ENCODE measurements around the gene BIN2.

The BIN2 gene

GRCh38 chr12:51253276-51253675 lies 70.7 kb downstream of the BIN2 start:
- DNase-seq, result no peak

- peak; percentile 38 for DNase-seq
These were observed 76.3 kb downstream of the BIN2 start for GRCh38 chr12:51247523-51248206.

DNA sequence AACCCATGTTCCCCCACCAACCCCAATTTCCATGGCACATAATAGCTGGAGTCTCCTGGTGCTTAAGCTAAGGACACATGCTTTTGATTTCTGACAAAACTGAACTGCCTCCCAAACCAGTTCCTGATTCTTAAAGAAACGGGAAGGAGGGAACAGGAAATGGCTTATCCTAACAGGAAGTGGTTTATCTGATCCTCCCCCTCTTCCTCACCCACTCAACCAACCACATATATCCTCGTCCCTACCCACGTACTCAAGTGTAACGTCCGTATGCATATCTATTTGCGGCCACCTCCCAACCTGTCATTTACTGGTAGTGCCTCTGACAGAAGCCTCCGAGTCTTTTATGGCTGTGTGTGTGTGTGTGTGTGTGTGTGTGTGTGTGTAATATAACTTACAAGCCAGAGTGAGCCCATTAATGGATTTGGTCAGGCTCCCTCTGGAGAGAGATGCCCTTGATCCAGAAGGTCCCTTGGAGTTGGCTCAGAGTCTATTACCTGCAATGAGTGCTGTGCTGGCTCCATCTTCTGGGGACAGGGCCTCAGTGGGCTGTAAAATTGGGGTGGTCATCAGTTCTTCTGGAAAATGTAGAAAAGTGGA lies 77.6 kb downstream of the BIN2 start:
- no peak for DNase-seq

DNA sequence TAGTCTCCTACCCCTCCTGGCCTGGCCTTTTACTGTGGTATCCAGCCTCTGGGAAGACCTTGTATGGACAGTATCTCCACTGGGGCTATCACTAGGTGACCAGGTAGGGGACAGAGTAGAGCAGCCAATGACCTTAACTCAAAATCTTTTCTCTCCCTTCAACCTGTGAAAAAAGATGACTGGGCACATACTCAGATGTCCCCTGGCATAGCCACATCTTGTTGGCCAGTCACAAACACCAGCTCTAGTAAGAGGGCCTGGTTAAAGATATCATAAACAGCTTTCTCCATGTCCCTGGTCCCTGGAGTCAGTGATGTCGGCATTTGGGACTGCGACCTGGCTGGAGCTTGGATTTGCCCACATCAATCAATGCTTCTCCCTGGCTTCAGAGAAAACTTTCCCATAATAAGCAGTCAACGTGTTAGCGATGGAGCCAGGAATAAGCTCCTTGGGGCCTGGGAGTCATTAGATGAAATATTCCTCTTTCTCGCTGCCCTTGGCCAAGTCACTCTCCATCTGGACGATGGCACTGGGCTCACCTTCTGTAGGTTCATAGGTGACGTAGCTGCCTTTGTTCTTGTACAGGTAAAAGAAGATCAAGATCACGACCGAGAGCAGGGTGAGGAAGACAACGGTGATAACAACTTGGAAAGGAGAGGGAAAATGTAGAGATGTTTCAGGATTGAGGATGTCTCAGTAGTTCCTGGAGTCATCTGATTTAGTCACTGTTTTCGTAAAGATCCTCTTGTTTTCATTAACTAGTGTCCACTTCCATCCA lies 78.3 kb downstream of the BIN2 start:
- DNase-seq, result no peak

GRCh38 chr12:51244269-51244668 lies 79.7 kb downstream of the BIN2 start:
- no peak for DNase-seq

GRCh38 chr12:51242876-51243275 lies 81.1 kb downstream of the BIN2 start:
- DNase-seq, result no peak

DNA sequence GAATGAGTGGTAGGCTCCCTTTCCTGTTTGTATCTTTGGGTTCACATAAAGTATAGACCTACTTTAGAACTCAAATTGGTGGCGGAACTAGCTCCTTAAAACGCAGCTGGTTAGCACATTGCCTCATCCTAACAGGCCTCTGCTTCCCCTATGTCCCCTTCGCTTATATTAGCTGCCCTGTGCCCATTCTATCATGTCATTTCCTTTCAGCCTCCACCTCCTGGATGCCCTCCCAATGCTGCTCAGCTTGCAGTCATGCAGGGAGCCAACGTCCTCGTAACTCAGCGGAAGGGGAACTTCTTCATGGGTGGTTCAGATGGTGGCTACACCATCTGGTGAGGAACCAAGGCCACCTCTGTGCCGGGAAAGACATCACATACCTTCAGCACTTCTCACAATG lies 81.9 kb downstream of the BIN2 start:
- DNase-seq, result no peak

DNA sequence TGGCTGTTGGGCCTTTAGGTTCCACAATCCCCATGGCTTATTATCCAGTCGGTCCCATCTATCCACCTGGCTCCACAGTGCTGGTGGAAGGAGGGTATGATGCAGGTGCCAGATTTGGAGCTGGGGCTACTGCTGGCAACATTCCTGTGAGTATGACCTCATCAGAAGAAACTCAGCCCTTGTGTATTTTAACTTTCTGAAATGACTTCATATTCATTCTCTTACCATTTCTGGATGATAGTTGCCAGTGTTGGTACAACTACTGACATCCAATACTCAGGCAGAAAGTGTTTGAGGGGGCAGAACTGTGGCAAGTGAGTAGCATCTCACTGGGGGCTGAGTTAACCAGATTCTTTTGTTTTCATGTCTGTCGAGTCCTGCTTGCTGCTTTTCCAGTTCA lies 83.0 kb downstream of the BIN2 start:
- DNase-seq, result no peak

DNA sequence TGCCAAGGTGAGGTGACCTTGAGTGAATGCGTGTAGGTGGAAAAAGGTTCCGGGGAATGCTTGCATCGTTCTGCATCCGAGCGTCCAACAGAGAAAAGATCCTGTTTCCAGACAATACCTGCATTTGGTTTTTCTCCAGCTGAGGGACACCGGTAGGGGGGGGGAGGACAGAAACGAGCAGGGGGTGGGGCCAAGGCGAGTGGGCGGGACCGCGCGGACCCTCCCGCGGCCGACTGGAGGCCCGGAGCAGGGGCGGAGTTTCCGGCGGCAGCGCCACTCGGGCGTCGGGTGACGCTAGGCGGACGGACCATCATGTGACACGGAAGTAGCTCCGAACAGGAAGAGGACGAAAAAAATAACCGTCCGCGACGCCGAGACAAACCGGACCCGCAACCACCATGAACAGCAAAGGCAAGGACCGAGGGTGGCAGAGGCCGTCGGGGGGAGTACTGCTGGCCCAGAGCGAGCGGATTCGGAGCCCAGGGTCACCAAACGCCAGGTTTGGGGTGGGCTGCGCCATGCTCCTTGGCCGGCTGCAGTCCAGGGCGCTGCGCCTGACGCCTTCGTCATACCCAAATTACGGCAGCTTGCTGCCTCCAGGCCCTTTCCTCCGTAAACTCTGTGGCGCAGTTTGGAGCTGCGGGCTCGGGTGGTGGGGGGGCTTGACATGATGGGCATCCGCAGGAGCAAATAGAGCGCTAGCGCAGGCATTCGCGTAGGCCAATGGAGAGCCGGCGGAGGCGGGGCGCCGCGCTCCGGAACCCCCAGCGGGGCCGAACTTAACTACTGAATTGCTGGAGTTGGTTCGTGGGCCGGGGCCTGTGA lies 85.3 kb downstream of the BIN2 start, which contains the start of gene DAZAP2:
Gene DAZAP2 (plus strand): TSS at position 317 of the 825 bp plus-strand sequence. CDS start 82 bp downstream, at position 399.
- peak; percentile 86 for DNase-seq

DNA sequence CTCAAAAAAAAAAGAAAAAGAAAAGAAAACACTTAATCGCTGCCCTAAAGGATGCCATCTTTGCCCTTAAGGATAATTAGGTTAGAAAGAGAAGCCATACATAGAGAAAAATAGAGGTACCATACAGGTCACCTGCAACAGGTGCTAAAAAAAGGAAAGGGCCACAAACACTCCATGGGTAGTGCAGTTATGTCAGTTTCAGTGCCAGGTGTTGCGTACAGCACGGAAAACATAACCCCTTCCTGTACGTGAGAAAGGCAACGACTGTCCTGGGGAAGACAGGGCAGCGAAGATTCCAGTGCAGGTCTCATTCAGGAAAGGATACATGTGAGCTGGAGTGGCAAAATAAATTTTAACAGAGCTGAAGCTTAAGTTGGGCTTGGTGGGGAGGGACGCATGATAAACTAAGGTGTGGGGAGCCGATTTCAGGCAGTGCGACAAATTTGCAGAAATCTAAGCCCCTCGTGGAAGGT lies 85.9 kb downstream of the BIN2 start:
- DNase-seq, result no peak

GRCh38 chr12:51234530-51234929 lies 89.4 kb downstream of the BIN2 start:
- no peak for DNase-seq

GRCh38 chr12:51232642-51233041 lies 91.3 kb downstream of the BIN2 start:
- no peak for DNase-seq
